Embryonic facial prominence (tissue), 1 donor: Measurements from ENCODE around the gene PHTF2.
"Not testable (repeated sequence)": the region's sequence is repeated elsewhere in the genome, so short reads cannot be mapped to it uniquely, and the experiment has no call there.

Experiments used
- DNase-seq: peaks from one replicate; pipeline ENCODE4 v3.0.0-alpha.2; 2016; ENCODE audit errors: extremely low spot score

PHTF2 gene

DNA sequence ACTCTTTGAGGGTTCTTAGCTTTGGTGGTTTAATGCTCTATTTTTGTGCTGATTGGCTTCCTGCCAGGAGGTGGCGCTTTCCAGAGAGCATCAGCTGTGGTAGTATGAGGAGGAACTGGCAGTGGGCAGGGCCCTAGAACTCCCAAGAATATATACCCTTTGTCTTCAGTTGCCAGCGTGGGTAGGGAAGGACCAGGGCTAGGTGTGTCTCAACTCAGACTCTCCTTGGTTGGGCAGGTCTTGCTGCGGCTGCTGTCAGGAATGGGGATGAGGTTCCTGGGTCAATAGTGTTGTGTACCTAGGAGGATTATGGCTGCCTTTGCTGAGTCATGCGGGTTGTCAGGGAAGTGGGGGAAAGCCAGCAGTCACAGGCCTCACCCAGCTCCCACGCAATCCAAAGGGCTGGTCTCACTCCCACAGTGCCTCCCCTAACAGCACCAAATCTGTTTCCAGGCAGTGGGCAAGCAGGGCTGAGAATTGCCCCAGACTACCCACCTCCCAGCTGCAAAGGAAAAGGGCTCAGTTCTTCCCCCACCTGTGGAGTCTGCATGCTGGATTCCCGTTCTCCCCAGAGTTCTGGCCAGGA is 191.5 kb downstream of the PHTF2 start:
- DNase-seq: no peak

DNA sequence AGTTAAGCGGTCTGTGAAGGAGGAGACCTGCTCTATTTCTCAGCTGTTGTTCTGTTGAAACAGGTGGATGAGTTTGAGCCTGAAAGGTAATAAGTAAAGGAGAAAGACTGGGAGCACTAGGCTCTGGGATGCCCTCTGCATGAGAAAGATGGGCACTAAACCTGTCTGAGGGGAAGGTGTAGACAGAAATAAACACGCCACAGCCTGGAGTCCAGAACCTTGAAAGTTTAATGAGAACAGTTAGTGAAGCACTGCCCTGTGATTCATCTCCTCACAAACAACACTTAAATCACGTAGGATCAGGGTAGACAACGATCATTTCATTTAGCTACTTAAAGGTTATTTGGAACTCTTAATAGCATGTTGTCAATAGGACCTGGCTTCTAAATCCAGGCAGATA is 193.1 kb downstream of the PHTF2 start:
- DNase-seq: no peak

DNA sequence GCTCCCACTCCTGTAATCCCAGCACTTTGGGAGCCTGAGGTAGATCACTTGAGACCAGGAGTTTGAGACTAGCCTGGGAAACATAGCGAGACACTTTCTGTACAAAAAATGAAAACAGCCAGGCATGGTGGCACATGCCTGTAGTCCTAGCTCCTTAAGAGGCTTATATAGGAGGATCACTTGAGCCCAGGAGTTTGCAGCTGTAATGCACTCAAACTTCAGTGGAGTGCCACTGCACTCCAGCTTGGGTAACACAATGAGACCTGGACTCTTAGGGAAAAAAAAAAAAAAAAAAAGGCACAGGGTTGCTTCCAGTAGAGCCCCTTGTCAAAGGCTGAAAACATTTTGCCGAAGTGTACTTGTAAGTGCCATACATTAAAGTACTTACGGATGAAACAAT is 195.3 kb downstream of the PHTF2 start:
- no peak for DNase-seq

DNA sequence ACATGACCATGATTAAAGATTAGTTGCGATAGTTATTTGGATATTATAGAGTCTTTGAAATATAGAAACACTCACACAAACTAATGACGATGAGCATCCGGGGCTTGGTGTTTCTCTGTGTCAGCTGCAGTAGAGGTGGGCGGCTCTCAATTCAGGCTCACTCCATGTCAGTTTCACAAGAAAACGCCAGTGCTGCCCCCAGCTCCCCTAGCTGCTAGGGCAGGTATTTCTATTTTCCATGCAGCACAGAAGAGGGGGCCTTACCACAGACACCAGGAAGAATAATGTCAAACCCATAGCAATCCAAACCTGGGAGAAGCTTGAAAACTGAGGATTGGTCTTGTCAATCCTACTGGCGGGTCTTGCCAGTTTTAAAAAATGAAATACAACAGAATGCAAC is 197.1 kb downstream of the PHTF2 start:
- no peak for DNase-seq

DNA sequence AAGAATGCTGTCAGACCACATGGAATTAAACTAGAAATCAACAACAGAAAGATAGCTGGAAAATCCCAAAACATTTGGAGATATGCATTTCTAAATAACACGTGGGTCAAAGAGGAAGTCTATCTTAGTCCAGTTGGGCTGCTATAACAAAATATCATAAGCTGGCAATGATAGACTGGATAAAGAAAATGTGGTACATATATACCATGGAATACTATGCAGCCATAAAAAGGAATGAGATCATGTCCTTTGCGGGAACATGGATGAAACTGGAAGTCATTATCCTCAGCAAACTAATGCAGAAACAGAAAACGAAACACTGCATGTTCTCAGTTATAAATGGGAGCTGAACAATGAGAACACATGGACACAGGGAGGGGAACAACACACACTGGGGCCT is 200.6 kb downstream of the PHTF2 start:
- not testable (repeated sequence) for DNase-seq

DNA sequence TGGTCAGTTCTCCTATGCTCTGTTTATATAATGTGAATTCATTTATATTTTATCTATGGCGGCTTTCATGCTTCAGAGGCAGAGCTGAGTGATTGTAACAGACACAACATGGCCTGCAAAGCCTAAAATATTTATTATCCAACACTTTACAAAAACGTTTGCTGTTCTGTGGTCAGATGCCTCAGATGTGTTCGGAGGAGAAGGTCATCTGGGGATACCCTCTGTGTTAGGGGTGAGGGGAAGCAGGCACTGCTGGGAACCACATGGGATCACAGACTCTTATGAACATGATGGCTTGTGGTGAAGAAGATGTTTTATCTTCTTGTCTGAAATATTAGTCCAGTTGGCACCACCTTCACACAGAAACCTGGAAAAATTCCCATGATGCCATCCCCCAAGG is 203.4 kb downstream of the PHTF2 start:
- DNase-seq: no peak

DNA sequence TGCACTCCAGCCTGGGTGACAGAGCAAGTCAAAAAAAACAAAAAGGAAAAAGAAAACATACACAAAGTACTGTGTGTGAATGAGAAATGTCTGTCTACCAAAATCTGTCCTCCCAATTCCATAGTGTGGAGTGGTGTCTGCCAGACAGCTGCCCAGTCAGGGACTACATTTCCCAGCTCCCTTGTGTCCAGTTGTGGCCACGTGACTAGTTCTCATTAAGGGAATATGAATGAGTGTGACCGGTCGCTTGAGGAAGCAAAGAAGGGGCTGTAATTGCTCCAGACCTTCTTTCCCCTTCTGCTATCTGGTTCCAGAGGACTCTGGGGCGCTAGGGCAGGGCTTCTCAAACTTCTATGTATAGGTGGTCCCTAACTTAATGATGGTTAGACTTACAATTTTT is 204.1 kb downstream of the PHTF2 start:
- DNase-seq: no peak

DNA sequence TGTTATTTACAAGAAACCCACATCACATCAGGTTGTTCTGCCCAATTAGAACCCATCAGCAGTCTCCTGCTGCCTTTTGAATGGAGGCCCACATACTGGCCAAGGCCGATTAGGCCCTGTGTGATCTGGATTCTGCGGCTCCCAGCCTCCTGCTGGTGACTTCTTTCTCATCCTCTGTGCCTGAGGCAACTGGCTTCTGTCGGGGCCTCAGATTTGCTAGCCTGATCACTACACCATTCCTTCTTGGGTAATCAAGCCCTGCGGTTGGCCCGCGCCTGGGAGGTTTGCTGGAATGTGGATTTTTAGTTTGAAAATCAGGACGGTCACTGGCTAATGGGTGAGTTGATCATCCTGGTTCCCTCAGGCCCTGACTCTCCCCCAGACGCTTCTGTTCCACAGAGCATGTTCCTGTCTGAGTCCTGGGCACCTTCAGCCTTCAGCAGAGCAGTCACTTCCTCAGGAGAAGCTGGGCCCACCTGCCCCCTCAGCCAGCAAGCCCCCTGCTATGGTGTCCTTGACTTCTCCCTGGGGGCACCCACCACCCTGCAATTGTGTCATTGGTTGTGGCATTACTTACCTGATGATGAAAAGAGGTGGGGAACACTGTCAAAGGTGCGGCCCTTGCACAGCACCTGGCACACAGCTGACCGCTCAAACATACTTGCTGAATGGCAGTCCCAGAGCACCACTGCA is 207.6 kb downstream of the PHTF2 start:
- DNase-seq: no peak
